HCT116 (cell line): ENCODE measurements around the gene FRMPD4. TPM values are rescaled to one million over a fixed set of nuclear protein-coding genes. Genes with fewer than 3 reads are reported as not detected.
A peak's percentile ranks its signal among the peaks of the same experiment; 100 is the strongest.

ENCODE experiments used
- ATAC-seq: fragments of 200-7000 bp; cut with Tn5 transposase; 2 replicates; pipeline ENCODE4 v1.9.1; 2020; ENCODE audit warnings: mild to moderate bottlenecking, moderate library complexity
- BruUV-seq: library from RNA; stranded (reverse); fragments of 400-500 nt; replicated peaks from 2 replicates; lab custom pipeline; 2021; lab: Mats Ljungman, UMichigan
- CTCF ChIA-PET: fragments of 300-600 bp; sonication (Branson Sonifier 250); formaldehyde crosslinking; loops from one replicate; lab custom pipeline; 2021; ENCODE audit warnings: antibody characterized with exemption; lab: Charles Lee
- POLR2A ChIA-PET: fragments of 300-600, 350-600 bp; sonication (Branson Sonifier 250); formaldehyde crosslinking; loops from one replicate; lab custom pipeline; 2021; ENCODE audit warnings: antibody characterized with exemption; lab: Charles Lee
- RAD21 ChIA-PET, 2 experiments: fragments of 300-600 bp; sonication (Branson Sonifier 250); formaldehyde crosslinking; loops; one replicate each; lab custom pipeline; 2023; ENCODE audit warnings: low total read pairs in 2 of 2; ENCODE audit not compliant: uncharacterized antibody in 2 of 2, unreplicated experiment in 2 of 2, low non-redundant PET in 1 of 2; lab: Charles Lee
- DNase-seq: peaks from one replicate; pipeline ENCODE4 v3.0.0-alpha.2; 2010; ENCODE audit warnings: low read depth, low spot score
- H2AFZ ChIP-seq: fragments of 200-600 bp; shearing (Covaris generic), sonication (generic); 2 replicates; pipeline ENCODE4 v1.6.1; 2017; ENCODE audit warnings: low read depth, mixed run types, mixed read lengths, antibody characterized with exemption, low read length; ENCODE audit not compliant: poor library complexity, severe bottlenecking
- H3K27ac ChIP-seq: 2 replicates; pipeline ENCODE4 v1.5.1; 2012; ENCODE audit warnings: low read depth, low read length
- H3K27me3 ChIP-seq: fragments of 200-600 bp; sonication (generic); 2 replicates; pipeline ENCODE4 v1.6.1; 2016; ENCODE audit warnings: mixed run types, low read length, mixed read lengths; ENCODE audit not compliant: insufficient read depth
- H3K36me3 ChIP-seq, 2 experiments: fragments of 200-500 bp in 1 of 2; fragments of 200-600 bp in 1 of 2; sonication (Bioruptor generic) in 1 of 2; sonication (generic) in 1 of 2; 2 replicates each; pipeline versions ENCODE4 v1.5.1 to v1.6.1; 2014 to 2016; ENCODE audit warnings: low read length in 2 of 2, inconsistent platforms in 1 of 2, mixed read lengths in 1 of 2, mixed run types in 1 of 2; ENCODE audit not compliant: insufficient read depth in 2 of 2, control insufficient read depth in 1 of 2
- H3K4me1 ChIP-seq, 2 experiments: fragments of 200-600 bp in 1 of 2; sonication (generic) in 1 of 2; 2 replicates each; pipeline versions ENCODE4 v1.5.1 to v1.6.1; 2012 to 2017; ENCODE audit warnings: low read length in 2 of 2, inconsistent platforms in 1 of 2, mild to moderate bottlenecking in 1 of 2, mixed read lengths in 1 of 2, mixed run types in 1 of 2, moderate library complexity in 1 of 2; ENCODE audit not compliant: insufficient read depth in 2 of 2, control insufficient read depth in 1 of 2
- H3K4me2 ChIP-seq: fragments of 200-600 bp; sonication (generic); 2 replicates; pipeline ENCODE4 v1.6.1; 2017; ENCODE audit warnings: mixed run types, low read length, mixed read lengths
- H3K4me3 ChIP-seq, 2 experiments: fragments of 200-600 bp in 1 of 2; sonication (generic) in 1 of 2; replicated peaks in 1 of 2; 2 replicates each; pipeline ENCODE4 v1.5.1; 2011 to 2016; ENCODE audit warnings: low read length in 2 of 2, control low read depth in 1 of 2, low read depth in 1 of 2, mild to moderate bottlenecking in 1 of 2, mixed read lengths in 1 of 2, mixed run types in 1 of 2
- H3K79me2 ChIP-seq: fragments of 200-600 bp; sonication (generic); 2 replicates; pipeline ENCODE4 v1.6.1; 2017; ENCODE audit warnings: mild to moderate bottlenecking, mixed run types, low read length, moderate library complexity, mixed read lengths; ENCODE audit not compliant: insufficient read depth
- H3K9ac ChIP-seq: fragments of 200-600 bp; sonication (generic); 2 replicates; pipeline ENCODE4 v1.6.1; 2016; ENCODE audit warnings: low read length, mixed read lengths
- H3K9me2 ChIP-seq: fragments of 200-600 bp; sonication (generic), shearing (Covaris generic); 2 replicates; pipeline ENCODE4 v1.6.1; 2017; ENCODE audit warnings: mixed run types, mild to moderate bottlenecking, moderate library complexity; ENCODE audit not compliant: insufficient read depth
- H3K9me3 ChIP-seq, 2 experiments: fragments of 200-500 bp in 1 of 2; fragments of 200-600 bp in 1 of 2; sonication (Bioruptor generic) in 1 of 2; sonication (generic) in 1 of 2; 2 replicates each; pipeline ENCODE4 v1.6.1; 2014 to 2017; ENCODE audit warnings: low read length in 2 of 2, mixed read lengths in 2 of 2, inconsistent platforms in 1 of 2, low read depth in 1 of 2, mild to moderate bottlenecking in 1 of 2, mixed run types in 1 of 2, moderate library complexity in 1 of 2; ENCODE audit not compliant: control insufficient read depth in 1 of 2, insufficient read depth in 1 of 2
- H4K20me1 ChIP-seq: fragments of 200-600 bp; sonication (generic), shearing (Covaris generic); 2 replicates; pipeline ENCODE4 v1.6.1; 2017; ENCODE audit warnings: mixed run types, mild to moderate bottlenecking, moderate library complexity; ENCODE audit not compliant: insufficient read depth
- EGR1 ChIP-seq: IDR thresholded peaks from 2 replicates; pipeline ENCODE4 v1.6.1; 2012; ENCODE audit warnings: low read depth
- EZH2 ChIP-seq: fragments of 200-600 bp; sonication (generic); IDR thresholded peaks from 2 replicates; pipeline ENCODE4 v1.6.1; 2017; ENCODE audit warnings: antibody characterized with exemption, mixed run types
- JUND ChIP-seq: IDR thresholded peaks from 2 replicates; pipeline ENCODE4 v1.6.1; 2012
- RAD21 ChIP-seq: IDR thresholded peaks from 2 replicates; pipeline ENCODE4 v1.6.1; 2012; ENCODE audit warnings: low read depth, mild to moderate bottlenecking
- SRF ChIP-seq: IDR thresholded peaks from 2 replicates; pipeline ENCODE4 v1.6.1; 2012; ENCODE audit warnings: low read depth
- TCF7L2 ChIP-seq: IDR thresholded peaks from 2 replicates; pipeline ENCODE4 v1.7.0; 2011; ENCODE audit warnings: borderline replicate concordance, inconsistent platforms; ENCODE audit not compliant: insufficient read depth, insufficient read length; ENCODE audit errors: extremely low read depth
- YY1 ChIP-seq: IDR thresholded peaks from 2 replicates; pipeline ENCODE4 v1.6.1; 2011; ENCODE audit warnings: low read length, low read depth, moderate library complexity, mild to moderate bottlenecking; ENCODE audit not compliant: insufficient replicate concordance; ENCODE audit errors: extremely low read depth
- intact Hi-C: fragments of 100-400 bp; cut with micrococcal nuclease; formaldehyde crosslinking; loops from 2 replicates; pipeline ENCODE4 v1.10.0; 2022
- total RNA-seq: library from RNA; stranded (reverse); gene quantifications from one replicate; pipeline ENCODE4 v1.2.1, GENCODE V29; 2021; ENCODE audit not compliant: unreplicated experiment
- TF ChIP-seq, protein P1 (sequence below), 3 experiments: fragments of 200-600 bp in 1 of 3; sonication (generic) in 1 of 3; IDR thresholded peaks in 2 of 3; conservative IDR thresholded peaks in 1 of 3; 2 replicates each; pipeline ENCODE4 v1.5.1; 2012 to 2017; ENCODE audit warnings: low read depth in 2 of 3, low read length in 2 of 3, antibody characterized with exemption in 1 of 3, borderline replicate concordance in 1 of 3, control low read depth in 1 of 3, mild to moderate bottlenecking in 1 of 3, mixed read lengths in 1 of 3, mixed run types in 1 of 3, moderate library complexity in 1 of 3; ENCODE audit not compliant: insufficient read depth in 1 of 3

FRMPD4 gene
- total RNA-seq, 1 experiment from 2014 or later = not detected

DNA sequence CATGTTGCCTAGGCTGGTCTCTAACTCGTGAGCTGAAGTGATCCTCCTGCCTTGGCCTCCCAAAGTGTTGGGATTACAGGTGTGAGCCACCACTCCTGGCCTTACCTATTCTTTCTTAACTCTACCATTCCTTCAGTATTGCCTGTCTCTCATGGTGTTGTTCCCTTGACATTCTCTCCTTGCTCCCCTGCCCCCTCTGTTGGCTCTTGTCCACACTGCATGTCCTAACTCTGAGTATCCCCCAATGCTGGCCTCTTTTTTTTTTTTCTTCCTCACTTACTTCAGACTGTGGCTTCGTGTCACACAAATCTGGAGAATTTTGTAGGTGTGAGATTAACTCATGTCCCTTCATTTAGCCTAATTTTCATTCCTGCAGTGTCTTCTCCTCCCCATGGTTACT, 22.9 kb upstream of the FRMPD4 start:
- H3K9me3 ChIP-seq = no peaks in the 10 kb centered on the region
- H3K9ac ChIP-seq = no peak overlapping the region
- no peaks in the 10 kb centered on the region for H3K9me2 ChIP-seq
- ChIA-PET CTCF (no interaction called here), POLR2A (no interaction called here), RAD21 (no interaction called here)
- ATAC-seq (no peak), DNase-seq (no peak)
- BruUV-seq = no TSS peak
- H4K20me1 ChIP-seq = no peaks in the 10 kb centered on the region
- H3K27me3 ChIP-seq = no peaks in the 10 kb centered on the region
- H3K27ac ChIP-seq = no peak overlapping the region
- TF ChIP-seq TCF7L2 (no peak), YY1 (no peak), EZH2 (no peak), EGR1 (no peak), JUND (no peak)
- TF ChIP-seq, protein P1, sequence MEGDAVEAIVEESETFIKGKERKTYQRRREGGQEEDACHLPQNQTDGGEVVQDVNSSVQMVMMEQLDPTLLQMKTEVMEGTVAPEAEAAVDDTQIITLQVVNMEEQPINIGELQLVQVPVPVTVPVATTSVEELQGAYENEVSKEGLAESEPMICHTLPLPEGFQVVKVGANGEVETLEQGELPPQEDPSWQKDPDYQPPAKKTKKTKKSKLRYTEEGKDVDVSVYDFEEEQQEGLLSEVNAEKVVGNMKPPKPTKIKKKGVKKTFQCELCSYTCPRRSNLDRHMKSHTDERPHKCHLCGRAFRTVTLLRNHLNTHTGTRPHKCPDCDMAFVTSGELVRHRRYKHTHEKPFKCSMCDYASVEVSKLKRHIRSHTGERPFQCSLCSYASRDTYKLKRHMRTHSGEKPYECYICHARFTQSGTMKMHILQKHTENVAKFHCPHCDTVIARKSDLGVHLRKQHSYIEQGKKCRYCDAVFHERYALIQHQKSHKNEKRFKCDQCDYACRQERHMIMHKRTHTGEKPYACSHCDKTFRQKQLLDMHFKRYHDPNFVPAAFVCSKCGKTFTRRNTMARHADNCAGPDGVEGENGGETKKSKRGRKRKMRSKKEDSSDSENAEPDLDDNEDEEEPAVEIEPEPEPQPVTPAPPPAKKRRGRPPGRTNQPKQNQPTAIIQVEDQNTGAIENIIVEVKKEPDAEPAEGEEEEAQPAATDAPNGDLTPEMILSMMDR (IDR thresholded peaks at IDR 0.05 in 2 of 3, conservative IDR thresholded peaks at IDR 0.05 in 1 of 3; ENCODE audit: borderline replicate concordance in 1 of 3, insufficient read depth in 1 of 3, low read depth in 2 of 3, low read length in 2 of 3) = 0 out of 6 replicates have a peak, but pooled peaks of 1 of the 3 experiments have one; percentile 7
- H2AFZ ChIP-seq = no peak overlapping the region
- no peaks in the 10 kb centered on the region for H3K79me2 ChIP-seq
- H3K36me3 ChIP-seq = no peaks in the 10 kb centered on the region
- H3K4me3 ChIP-seq = no peak overlapping the region
- H3K4me2 ChIP-seq = no peak overlapping the region
- intact Hi-C loops = no loop called here
- H3K4me1 ChIP-seq = no peaks in the 10 kb centered on the region

DNA sequence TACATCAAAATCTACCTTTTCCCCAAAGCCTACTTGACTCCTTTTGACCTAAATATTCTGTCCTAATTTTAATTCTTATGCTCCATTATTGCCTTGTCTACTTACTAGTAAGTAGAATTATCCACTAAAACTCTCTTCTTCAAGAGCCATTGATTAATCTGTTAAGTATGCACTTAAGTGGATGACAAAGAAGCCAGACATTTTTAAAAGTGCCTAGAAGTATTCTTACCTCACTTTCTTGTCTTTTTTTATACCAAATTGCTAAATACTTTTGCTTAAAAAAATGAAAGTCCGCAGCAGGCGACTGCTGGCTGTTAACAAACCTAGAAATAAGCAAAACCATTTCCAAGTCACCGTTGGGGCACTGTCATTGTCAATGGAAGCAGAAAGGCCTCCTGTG, 20.1 kb upstream of the FRMPD4 start:
- RAD21 ChIA-PET = no interaction called here
- H4K20me1 ChIP-seq = no peaks in the 10 kb centered on the region
- H3K4me3 ChIP-seq = no peak overlapping the region
- H3K27me3 ChIP-seq = no peaks in the 10 kb centered on the region
- BruUV-seq = no TSS peak
- no peaks in the 10 kb centered on the region for H3K4me1 ChIP-seq
- ATAC-seq = no peak
- no peak for DNase-seq
- H3K27ac ChIP-seq = no peak overlapping the region
- H2AFZ ChIP-seq = no peak overlapping the region
- H3K79me2 ChIP-seq = no peaks in the 10 kb centered on the region
- no peaks in the 10 kb centered on the region for H3K36me3 ChIP-seq
- intact Hi-C loops = no loop called here
- CTCF ChIA-PET = no interaction called here
- TF ChIP-seq YY1 (no peak), EGR1 (no peak), SRF (no peak), EZH2 (no peak), RAD21 (no peak)
- TF ChIP-seq, protein P1 (IDR thresholded peaks at IDR 0.05 in 2 of 3, conservative IDR thresholded peaks at IDR 0.05 in 1 of 3; ENCODE audit: borderline replicate concordance in 1 of 3, insufficient read depth in 1 of 3, low read depth in 2 of 3, low read length in 2 of 3) = no peak
- H3K9ac ChIP-seq = no peak overlapping the region
- no peaks in the 10 kb centered on the region for H3K9me3 ChIP-seq
- H3K4me2 ChIP-seq = no peak overlapping the region
- POLR2A ChIA-PET = no interaction called here
- no peaks in the 10 kb centered on the region for H3K9me2 ChIP-seq
